HepG2 (cell line): Measurements from ENCODE around the gene TMEM38A. TPM values are rescaled to one million over a fixed set of nuclear protein-coding genes. Genes with fewer than 3 reads are reported as not detected.

Source experiments
- ASH2L ChIP-seq: fragments of 300-600, 200-600 bp; sonication (generic); IDR thresholded peaks from 2 replicates; pipeline ENCODE4 v1.7.0; 2017; ENCODE audit warnings: low read depth, mild to moderate bottlenecking, moderate library complexity, mixed read lengths, low read length; ENCODE audit not compliant: insufficient read length
- ATF7-NPFF ChIP-seq: sonication (generic); formaldehyde crosslinking; IDR thresholded peaks from 2 replicates; pipeline ENCODE4 v1.8.1; 2023; ENCODE audit warnings: mild to moderate bottlenecking, low read depth, missing genetic modification reagents, moderate library complexity
- ELF3 ChIP-seq: IDR thresholded peaks from 2 replicates; pipeline ENCODE4 v1.6.1; 2016; ENCODE audit warnings: missing genetic modification reagents, missing compliant biosample characterization
- GATA4 ChIP-seq: sonication (generic); IDR thresholded peaks from 2 replicates; pipeline ENCODE4 v1.6.1; 2016; ENCODE audit warnings: antibody characterized with exemption, low read depth, borderline replicate concordance
- IRX3 ChIP-seq: sonication (generic); formaldehyde crosslinking; IDR thresholded peaks from 2 replicates; pipeline ENCODE4 v1.8.1; 2023; ENCODE audit warnings: mild to moderate bottlenecking, low read depth, missing genetic modification reagents, borderline replicate concordance
- JARID2 ChIP-seq: sonication (generic); formaldehyde crosslinking; IDR thresholded peaks from 2 replicates; pipeline ENCODE4 v1.8.1; 2023; ENCODE audit warnings: missing genetic modification reagents, inconsistent platforms; ENCODE audit not compliant: insufficient replicate concordance
- MED8 ChIP-seq: sonication (generic); formaldehyde crosslinking; IDR thresholded peaks from 2 replicates; pipeline ENCODE4 v1.8.1; 2023; ENCODE audit warnings: mild to moderate bottlenecking, missing genetic modification reagents; ENCODE audit not compliant: insufficient replicate concordance
- NFATC3 ChIP-seq: sonication (generic); formaldehyde crosslinking; IDR thresholded peaks from 2 replicates; pipeline ENCODE4 v1.5.1; 2020; ENCODE audit warnings: mild to moderate bottlenecking, missing genetic modification reagents
- PTBP1 ChIP-seq: fragments of 200-400 bp; formaldehyde crosslinking; IDR thresholded peaks from 2 replicates; pipeline ENCODE4 v1.6.1; 2018; ENCODE audit warnings: low read length, low read depth; ENCODE audit not compliant: poor library complexity, severe bottlenecking
- SALL2 ChIP-seq: sonication (generic); formaldehyde crosslinking; IDR thresholded peaks from 2 replicates; pipeline ENCODE4 v1.8.1; 2023; ENCODE audit warnings: mild to moderate bottlenecking, missing genetic modification reagents, inconsistent platforms
- SCMH1 ChIP-seq: sonication (generic); formaldehyde crosslinking; IDR thresholded peaks from 2 replicates; pipeline ENCODE4 v1.9.0; 2021; ENCODE audit warnings: missing genetic modification reagents, mild to moderate bottlenecking, borderline replicate concordance
- SMARCC2 ChIP-seq: fragments of 450-650 bp; IDR thresholded peaks from 2 replicates; pipeline ENCODE4 v1.6.1; 2017; ENCODE audit warnings: antibody characterized with exemption, mild to moderate bottlenecking
- SNAPC4 ChIP-seq: sonication (generic); formaldehyde crosslinking; IDR thresholded peaks from 2 replicates; pipeline ENCODE4 v1.4.0; 2020; ENCODE audit warnings: mild to moderate bottlenecking, missing genetic modification reagents
- ZC3H4 ChIP-seq: sonication (generic); formaldehyde crosslinking; IDR thresholded peaks from 2 replicates; pipeline ENCODE4 v1.4.0; 2020; ENCODE audit warnings: missing genetic modification reagents, borderline replicate concordance
- ZNF260 ChIP-seq: sonication (generic); formaldehyde crosslinking; IDR thresholded peaks from 2 replicates; pipeline ENCODE4 v1.4.0; 2020; ENCODE audit warnings: missing genetic modification reagents, low read depth, mild to moderate bottlenecking, borderline replicate concordance
- ZNF354B ChIP-seq: sonication (generic); formaldehyde crosslinking; IDR thresholded peaks from 2 replicates; pipeline ENCODE4 v1.8.0; 2022; ENCODE audit warnings: mild to moderate bottlenecking, missing genetic modification reagents
- ZSCAN12 ChIP-seq: sonication (generic); formaldehyde crosslinking; IDR thresholded peaks from 2 replicates; pipeline ENCODE4 v1.9.0; 2021; ENCODE audit warnings: mild to moderate bottlenecking, missing genetic modification reagents
- polyA plus RNA-seq, 8 experiments: library from polyadenylated mRNA; depleted of rRNA in 3 of 8; stranded (reverse) in 7 of 8; unstranded in 1 of 8; fragments of >200 nt; fragmentation: Illumina TruSeq in 4 of 8; extraction: Trizol in 4 of 8; gene quantifications; 2 replicates each; pipeline versions ENCODE4 v1.2.1 to v1.2.3, GENCODE V29; 2011 to 2016; ENCODE audit warnings: low read depth in 4 of 8, missing spikeins in 1 of 8, mixed read lengths in 1 of 8; ENCODE audit not compliant: insufficient read depth in 1 of 8
- total RNA-seq, 5 experiments: library from RNA; depleted of rRNA; stranded (reverse); fragments of >200 nt; fragmentation: Illumina TruSeq; extraction: Trizol; gene quantifications; 2 replicates each; pipeline ENCODE4 v1.2.3, GENCODE V29; 2016; ENCODE audit warnings: low read depth in 1 of 5
- TF ChIP-seq, protein P1 (sequence below): sonication (generic); formaldehyde crosslinking; IDR thresholded peaks from 2 replicates; pipeline ENCODE4 v1.5.0; 2020; ENCODE audit warnings: missing genetic modification reagents, mild to moderate bottlenecking, borderline replicate concordance

TMEM38A gene
- total and polyA plus RNA-seq, 2 of the 13 experiments (the other 11 are each of a cell fraction or from before 2014, with no cell fraction given), result 4.8 to 6.8 TPM

DNA sequence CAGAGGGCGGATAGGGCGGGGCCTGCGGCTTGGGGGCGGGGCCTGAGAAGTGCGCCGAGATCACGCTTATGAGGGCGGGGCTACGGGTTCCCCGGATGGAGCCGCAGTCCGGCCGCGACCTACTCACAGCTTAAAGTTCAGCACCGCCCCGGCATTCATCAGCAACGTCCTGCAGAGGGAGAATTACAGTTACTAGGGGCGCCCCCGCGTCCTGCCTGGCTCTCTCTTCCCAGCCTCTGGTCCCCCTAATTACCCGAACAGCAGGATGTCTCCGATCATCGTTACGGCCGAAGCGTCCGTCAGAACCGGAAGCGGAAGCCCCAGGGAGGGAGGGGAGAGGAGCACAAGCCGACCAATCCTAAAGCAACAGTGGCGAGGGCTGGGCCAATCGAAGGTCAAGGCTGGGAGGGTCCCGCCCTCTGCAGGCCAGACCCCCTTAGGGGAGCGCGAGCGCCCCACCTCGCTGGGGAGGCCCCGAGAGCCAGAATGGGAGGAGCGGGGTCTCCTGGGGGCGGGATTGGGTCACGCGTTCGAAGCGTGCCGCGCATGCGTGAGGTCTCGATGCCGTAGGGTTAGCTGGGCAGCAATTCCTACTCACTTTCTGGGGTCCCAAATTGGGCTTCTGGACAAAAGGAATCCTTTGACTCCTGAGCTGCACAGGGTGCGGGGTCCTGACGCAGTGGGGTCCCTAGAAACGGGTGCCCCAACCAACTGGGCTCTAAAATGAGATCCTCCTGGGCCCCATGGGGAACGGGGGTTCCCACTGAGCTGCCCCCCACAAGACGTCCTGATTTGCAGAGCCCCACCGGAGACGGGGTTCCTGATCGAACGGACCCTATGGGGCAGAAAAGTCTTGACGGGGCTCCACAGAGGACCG is 869 bp upstream of the TMEM38A start, which contains the start of gene SMIM7 (continued):
- TF ChIP-seq SNAPC4 (CRISPR knock-in tag), result peak; percentile 49; the same call in 1 of the 2 replicates
- no peak for TF ChIP-seq PTBP1
- peak; percentile 95 for TF ChIP-seq ASH2L
- TF ChIP-seq JARID2 (CRISPR knock-in tag), result no peak
- peak; percentile 61 for TF ChIP-seq SALL2 (CRISPR knock-in tag)
- TF ChIP-seq ZNF354B, result no peak
- no peak for TF ChIP-seq ZNF260 (CRISPR knock-in tag)
- no peak for TF ChIP-seq ZC3H4 (CRISPR knock-in tag)
- no peak for TF ChIP-seq MED8 (CRISPR knock-in tag)
- peak; percentile 64; the same call in 1 of the 2 replicates for TF ChIP-seq GATA4
- TF ChIP-seq, protein P1, sequence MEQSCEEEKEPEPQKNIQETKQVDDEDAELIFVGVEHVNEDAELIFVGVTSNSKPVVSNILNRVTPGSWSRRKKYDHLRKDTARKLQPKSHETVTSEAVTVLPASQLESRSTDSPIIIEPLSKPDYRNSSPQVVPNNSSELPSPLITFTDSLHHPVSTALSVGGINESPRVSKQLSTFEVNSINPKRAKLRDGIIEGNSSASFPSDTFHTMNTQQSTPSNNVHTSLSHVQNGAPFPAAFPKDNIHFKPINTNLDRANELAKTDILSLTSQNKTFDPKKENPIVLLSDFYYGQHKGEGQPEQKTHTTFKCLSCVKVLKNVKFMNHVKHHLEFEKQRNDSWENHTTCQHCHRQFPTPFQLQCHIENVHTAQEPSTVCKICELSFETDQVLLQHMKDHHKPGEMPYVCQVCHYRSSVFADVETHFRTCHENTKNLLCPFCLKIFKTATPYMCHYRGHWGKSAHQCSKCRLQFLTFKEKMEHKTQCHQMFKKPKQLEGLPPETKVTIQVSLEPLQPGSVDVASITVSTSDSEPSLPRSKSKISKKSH (CRISPR knock-in tag), result no peak
- no peak for TF ChIP-seq SCMH1
- TF ChIP-seq IRX3 (CRISPR knock-in tag), result no peak; the same call in 1 of the 2 replicates
- TF ChIP-seq ZSCAN12 (CRISPR knock-in tag), result no peak
- TF ChIP-seq ELF3, result peak; percentile 61
- TF ChIP-seq NFATC3 (CRISPR knock-in tag), result no peak; the same call in 1 of the 2 replicates
- no peak for TF ChIP-seq SMARCC2
- TF ChIP-seq ATF7-NPFF (CRISPR knock-in tag), result peak; percentile 24
